IPS-20b (cell line): ENCODE results near the gene COPG1.

Experiments
- H3K27ac ChIP-seq: one replicate; pipeline ENCODE4 v1.5.1; 2013; ENCODE audit warnings: low read length
- H3K27me3 ChIP-seq: 2 replicates; pipeline ENCODE4 v1.6.1; 2013; ENCODE audit warnings: mild to moderate bottlenecking, low read length, inconsistent platforms; ENCODE audit not compliant: insufficient read depth
- H3K36me3 ChIP-seq: 2 replicates; pipeline ENCODE4 v1.6.1; 2013; ENCODE audit warnings: low read depth, mild to moderate bottlenecking, inconsistent platforms, low read length, moderate library complexity; ENCODE audit not compliant: insufficient read depth
- H3K4me1 ChIP-seq: 2 replicates; pipeline ENCODE4 v1.6.1; 2013; ENCODE audit warnings: mild to moderate bottlenecking, control low read depth, inconsistent platforms, low read length, moderate library complexity; ENCODE audit not compliant: insufficient read depth
- H3K4me3 ChIP-seq: 2 replicates; pipeline ENCODE4 v1.5.1; 2013; ENCODE audit warnings: mild to moderate bottlenecking, low read length, inconsistent platforms
- H3K9ac ChIP-seq: 2 replicates; pipeline ENCODE4 v1.6.1; 2013; ENCODE audit warnings: low read depth, mild to moderate bottlenecking, inconsistent platforms, low read length, moderate library complexity
- H3K9me3 ChIP-seq: 2 replicates; pipeline ENCODE4 v1.6.1; 2013; ENCODE audit warnings: mild to moderate bottlenecking, low read depth, low read length, inconsistent platforms; ENCODE audit not compliant: insufficient read depth

Gene COPG1

DNA sequence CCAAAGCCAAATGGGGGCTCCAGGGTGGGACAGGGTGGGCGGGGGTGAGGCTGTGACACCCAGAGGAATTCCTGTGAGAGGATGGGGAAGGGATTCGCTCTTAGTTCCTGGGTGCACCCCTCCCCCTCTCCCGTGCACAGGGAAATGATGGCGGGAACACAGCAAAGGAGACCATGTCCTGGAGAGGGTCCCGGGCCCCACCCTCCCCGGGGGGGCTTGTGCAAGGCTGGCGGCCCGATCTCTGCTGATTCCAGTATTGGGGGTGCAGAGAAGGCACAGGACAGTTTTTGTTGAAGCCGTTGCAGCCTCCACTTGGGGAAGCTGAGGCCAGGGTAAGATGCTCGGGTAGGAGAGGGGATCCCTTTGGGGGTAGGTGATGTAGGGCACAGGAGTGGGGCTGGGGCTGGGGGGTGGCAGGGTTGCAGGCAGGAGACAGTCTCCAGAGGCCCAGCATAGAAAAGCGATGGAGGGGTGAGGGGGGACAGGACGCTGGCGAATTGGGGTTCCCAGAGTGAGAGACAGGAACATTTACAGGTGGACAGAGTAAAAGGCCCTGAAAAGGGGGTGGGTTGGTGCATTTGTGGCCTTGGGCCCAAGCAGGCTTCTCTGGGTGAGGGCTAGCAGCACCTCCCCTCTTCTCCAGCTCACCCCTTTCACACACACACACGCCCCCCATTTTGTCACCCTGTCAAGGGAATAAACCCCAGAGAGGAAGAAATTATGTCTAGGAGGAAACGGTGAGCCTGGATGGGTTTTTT lies 67.8 kb downstream of the COPG1 start:
- Histone ChIP-seq H3K27ac (peak overlapping the region; percentile 15), H3K9me3 (no peaks in the 10 kb centered on the region), H3K4me1 (peaks cover 4% of the 10 kb centered on the region; the same call in 1 of the 2 replicates), H3K9ac (peak overlapping the region; percentile 80; the same call in 1 of the 2 replicates), H3K36me3 (peaks cover 17% of the 10 kb centered on the region), H3K4me3 (peak overlapping the region; percentile 82), H3K27me3 (no peaks in the 10 kb centered on the region)

- Histone ChIP-seq H3K27me3 (no peaks in the 10 kb centered on the region), H3K4me1 (peaks cover 4% of the 10 kb centered on the region; the same call in 1 of the 2 replicates), H3K4me3 (no peak overlapping the region), H3K36me3 (peaks cover 17% of the 10 kb centered on the region), H3K27ac (no peak overlapping the region), H3K9me3 (no peaks in the 10 kb centered on the region), H3K9ac (no peak overlapping the region)
These were observed 68.4 kb downstream of the COPG1 start for GRCh38 chr3:129317848-129318247.

- H3K36me3 ChIP-seq: peaks cover 21% of the 10 kb centered on the region
- H3K9ac ChIP-seq: no peak overlapping the region
- no peaks in the 10 kb centered on the region for H3K9me3 ChIP-seq
- no peaks in the 10 kb centered on the region for H3K27me3 ChIP-seq
- H3K27ac ChIP-seq: no peak overlapping the region
- H3K4me3 ChIP-seq: no peak overlapping the region
- peaks cover 4% of the 10 kb centered on the region; the same call in 1 of the 2 replicates for H3K4me1 ChIP-seq
These were observed 69.5 kb downstream of the COPG1 start for GRCh38 chr3:129318921-129319320.

DNA sequence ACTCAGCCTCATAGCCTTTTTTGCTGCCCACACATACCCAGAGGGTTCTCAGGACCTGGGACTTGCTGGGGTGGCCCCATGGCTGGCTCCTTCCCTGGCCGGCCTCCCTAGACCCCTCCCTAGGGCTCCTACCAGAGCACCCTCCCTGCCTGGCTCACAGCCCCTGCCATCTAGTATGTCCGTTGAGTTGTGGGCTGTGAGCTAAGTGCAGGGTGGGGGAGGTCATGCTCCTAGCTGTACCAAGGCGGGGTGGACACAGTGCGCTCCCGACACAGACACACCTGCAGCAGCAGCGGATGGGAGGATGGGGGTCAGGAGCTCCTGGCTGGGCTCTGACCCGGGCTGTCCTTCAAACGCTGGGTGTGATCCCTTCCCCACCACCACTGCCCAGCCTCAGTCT lies 70.9 kb downstream of the COPG1 start:
- Histone ChIP-seq H3K36me3 (peaks cover 21% of the 10 kb centered on the region), H3K4me1 (no peaks in the 10 kb centered on the region), H3K4me3 (no peak overlapping the region), H3K9me3 (no peaks in the 10 kb centered on the region), H3K27me3 (no peaks in the 10 kb centered on the region), H3K9ac (no peak overlapping the region), H3K27ac (no peak overlapping the region)

DNA sequence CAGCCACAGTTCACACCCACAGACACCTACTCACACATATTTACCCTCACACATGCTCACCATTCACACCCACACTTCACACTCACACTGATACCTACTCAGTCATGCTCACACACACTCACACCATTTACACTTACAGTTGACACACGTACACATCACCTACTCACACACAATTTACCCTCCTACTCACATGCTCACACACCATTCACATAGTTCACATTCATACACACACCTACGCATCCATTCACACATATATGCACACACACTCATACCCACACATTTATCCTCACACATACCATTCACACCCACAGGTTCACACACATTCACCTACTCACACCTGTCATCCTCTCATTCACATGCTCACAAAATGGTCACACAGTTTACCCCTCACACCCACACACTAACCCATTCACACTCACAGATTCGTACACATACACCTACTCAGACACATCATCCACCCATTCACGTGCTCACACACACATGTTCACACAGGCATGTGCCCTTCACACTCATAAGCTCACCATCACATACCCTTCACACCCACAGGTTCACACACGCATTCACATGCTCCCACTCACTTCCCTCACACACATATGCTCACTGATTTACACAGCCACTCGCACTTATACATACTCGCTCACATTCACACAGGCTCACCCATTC lies 71.5 kb downstream of the COPG1 start:
- no peak overlapping the region for H3K9ac ChIP-seq
- no peaks in the 10 kb centered on the region for H3K4me1 ChIP-seq
- no peak overlapping the region for H3K4me3 ChIP-seq
- H3K9me3 ChIP-seq: no peaks in the 10 kb centered on the region
- H3K27ac ChIP-seq: no peak overlapping the region
- H3K36me3 ChIP-seq: peaks cover 21% of the 10 kb centered on the region
- no peaks in the 10 kb centered on the region for H3K27me3 ChIP-seq

GRCh38 chr3:129321887-129322286 lies 72.5 kb downstream of the COPG1 start:
- no peak overlapping the region for H3K27ac ChIP-seq
- H3K4me3 ChIP-seq: no peak overlapping the region
- no peaks in the 10 kb centered on the region for H3K4me1 ChIP-seq
- H3K9me3 ChIP-seq: no peaks in the 10 kb centered on the region
- H3K9ac ChIP-seq: no peak overlapping the region
- H3K27me3 ChIP-seq: no peaks in the 10 kb centered on the region
- peaks cover 21% of the 10 kb centered on the region for H3K36me3 ChIP-seq

DNA sequence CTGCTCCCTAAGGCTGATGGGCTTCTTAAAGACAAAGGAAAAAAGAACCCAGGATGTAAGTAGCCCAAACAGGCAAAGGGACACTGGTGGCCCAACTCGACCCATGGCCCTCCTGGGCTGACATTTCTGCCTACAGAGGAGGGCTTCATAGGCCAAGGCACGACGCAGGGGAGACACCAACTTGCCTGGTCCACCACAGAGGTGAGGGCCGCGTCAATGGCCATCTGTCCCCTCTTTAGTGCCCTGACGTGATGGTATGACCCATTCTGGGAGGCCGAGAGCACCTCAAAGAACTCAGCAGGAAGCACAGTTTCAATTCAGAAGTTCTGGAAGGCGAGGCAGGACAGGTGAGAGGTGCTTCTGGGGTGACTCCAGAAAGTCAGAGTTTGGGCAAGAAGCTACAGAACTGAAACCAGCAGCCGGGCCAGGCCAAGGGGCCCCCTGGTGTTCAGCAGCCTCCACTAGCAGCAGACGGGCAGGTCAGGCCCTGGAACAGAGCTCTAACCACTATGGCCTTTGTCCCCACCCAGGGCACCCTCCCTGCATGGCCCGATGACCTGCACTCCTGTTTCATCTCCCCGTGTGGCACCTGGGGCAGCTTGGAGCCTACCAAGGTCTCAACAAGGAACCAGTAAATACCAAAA lies 74.4 kb downstream of the COPG1 start:
- peaks cover 21% of the 10 kb centered on the region for H3K36me3 ChIP-seq
- H3K9me3 ChIP-seq: no peaks in the 10 kb centered on the region
- H3K9ac ChIP-seq: no peak overlapping the region
- H3K27me3 ChIP-seq: no peaks in the 10 kb centered on the region
- H3K4me3 ChIP-seq: no peak overlapping the region
- no peaks in the 10 kb centered on the region for H3K4me1 ChIP-seq
- no peak overlapping the region for H3K27ac ChIP-seq

DNA sequence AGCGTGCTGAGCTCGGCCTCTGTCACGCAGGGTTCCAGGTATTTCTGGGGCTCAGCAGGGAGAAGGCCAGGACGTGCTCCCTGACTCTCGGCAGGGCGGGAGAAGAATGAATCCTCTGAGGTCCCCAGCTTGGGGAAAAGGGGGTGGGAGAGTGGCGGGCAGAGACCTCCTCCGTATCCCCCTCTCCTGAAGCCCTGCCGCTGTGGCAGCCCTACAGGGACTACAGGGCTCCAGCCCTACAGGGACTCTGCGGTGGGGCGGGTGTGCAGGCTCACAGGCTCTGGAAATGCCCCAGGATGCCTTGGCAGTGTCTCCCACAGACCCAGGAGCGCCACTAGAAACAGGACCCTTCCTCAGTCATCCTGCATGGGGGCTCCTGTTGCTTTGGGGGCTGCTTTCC lies 75.4 kb downstream of the COPG1 start:
- H3K27ac ChIP-seq: no peak overlapping the region
- H3K36me3 ChIP-seq: peaks cover 19% of the 10 kb centered on the region
- H3K9ac ChIP-seq: no peak overlapping the region
- H3K4me3 ChIP-seq: no peak overlapping the region
- H3K27me3 ChIP-seq: no peaks in the 10 kb centered on the region
- H3K9me3 ChIP-seq: no peaks in the 10 kb centered on the region
- no peaks in the 10 kb centered on the region for H3K4me1 ChIP-seq

DNA sequence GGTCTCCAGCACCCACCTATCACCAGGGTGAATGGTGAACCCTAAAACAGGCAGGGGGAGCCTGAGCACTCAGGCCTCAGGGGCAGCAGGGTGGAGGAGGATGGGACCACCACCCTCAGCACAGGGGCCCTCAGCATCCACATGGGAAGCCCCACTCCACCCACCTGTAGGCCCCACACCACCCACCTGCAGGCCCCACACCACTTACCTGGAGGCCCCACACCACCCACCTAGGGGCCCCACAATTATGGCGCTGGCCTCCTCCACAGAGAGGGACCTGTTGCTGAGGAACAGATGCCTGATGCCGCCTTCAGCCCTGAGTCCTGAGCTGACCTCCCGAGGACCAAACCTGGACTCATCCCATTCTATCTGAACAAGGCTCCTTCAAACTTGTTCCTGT lies 76.0 kb downstream of the COPG1 start:
- Histone ChIP-seq H3K36me3 (peaks cover 14% of the 10 kb centered on the region), H3K27ac (no peak overlapping the region), H3K4me1 (no peaks in the 10 kb centered on the region), H3K9me3 (no peaks in the 10 kb centered on the region), H3K27me3 (no peaks in the 10 kb centered on the region), H3K4me3 (no peak overlapping the region), H3K9ac (no peak overlapping the region)

DNA sequence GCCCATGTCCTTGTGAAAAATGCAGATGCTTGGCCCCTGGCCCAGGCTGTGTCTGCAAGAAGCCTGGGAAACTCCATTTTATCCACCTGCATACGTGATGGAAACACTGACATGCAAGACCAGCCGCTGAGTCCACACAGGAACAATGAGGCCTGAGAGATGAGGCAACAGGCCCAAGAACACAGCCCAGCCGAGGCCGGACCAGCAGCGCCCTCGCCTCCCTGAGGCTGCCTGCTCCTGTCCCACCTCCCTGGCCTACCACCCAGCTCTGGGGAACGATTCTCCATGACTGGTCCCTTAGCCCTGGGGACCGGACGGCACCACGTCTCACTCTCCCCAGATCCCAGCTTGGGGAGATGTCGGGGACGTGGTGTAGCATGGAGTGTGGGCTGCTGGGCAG lies 76.7 kb downstream of the COPG1 start:
- H3K27ac ChIP-seq: no peak overlapping the region
- H3K4me3 ChIP-seq: no peak overlapping the region
- H3K9me3 ChIP-seq: no peaks in the 10 kb centered on the region
- peaks cover 7% of the 10 kb centered on the region; the same call in 1 of the 2 replicates for H3K36me3 ChIP-seq
- no peak overlapping the region for H3K9ac ChIP-seq
- H3K27me3 ChIP-seq: no peaks in the 10 kb centered on the region
- H3K4me1 ChIP-seq: no peaks in the 10 kb centered on the region

DNA sequence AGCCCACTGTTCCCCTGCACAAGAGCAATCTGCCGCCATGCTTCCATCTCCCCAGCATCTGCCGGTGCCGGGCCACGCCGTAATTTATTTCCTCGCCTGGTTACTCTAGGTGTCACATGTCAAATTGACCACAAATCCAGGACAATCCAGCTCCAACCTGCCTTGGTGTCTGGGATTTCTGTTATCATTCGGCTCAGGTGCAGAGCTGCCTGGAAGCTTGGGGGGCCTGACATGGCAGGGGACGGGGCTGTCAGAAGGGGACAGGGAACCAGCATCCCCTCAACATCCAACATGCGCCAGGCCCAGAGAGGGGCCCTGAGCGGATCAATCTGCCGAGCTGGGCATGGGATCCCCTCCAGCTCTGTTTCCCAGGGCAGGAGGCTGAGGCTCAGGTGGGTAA lies 77.2 kb downstream of the COPG1 start:
- peaks cover 4% of the 10 kb centered on the region; the same call in 1 of the 2 replicates for H3K36me3 ChIP-seq
- H3K9me3 ChIP-seq: no peaks in the 10 kb centered on the region
- no peaks in the 10 kb centered on the region for H3K27me3 ChIP-seq
- H3K4me1 ChIP-seq: no peaks in the 10 kb centered on the region
- H3K9ac ChIP-seq: no peak overlapping the region
- no peak overlapping the region for H3K4me3 ChIP-seq
- no peak overlapping the region for H3K27ac ChIP-seq
